ENCODE data around the gene ZNF850.
"Not testable (repeated sequence)": the region's sequence is repeated elsewhere in the genome, so short reads cannot be mapped to it uniquely, and the experiment has no call there.

DNA sequence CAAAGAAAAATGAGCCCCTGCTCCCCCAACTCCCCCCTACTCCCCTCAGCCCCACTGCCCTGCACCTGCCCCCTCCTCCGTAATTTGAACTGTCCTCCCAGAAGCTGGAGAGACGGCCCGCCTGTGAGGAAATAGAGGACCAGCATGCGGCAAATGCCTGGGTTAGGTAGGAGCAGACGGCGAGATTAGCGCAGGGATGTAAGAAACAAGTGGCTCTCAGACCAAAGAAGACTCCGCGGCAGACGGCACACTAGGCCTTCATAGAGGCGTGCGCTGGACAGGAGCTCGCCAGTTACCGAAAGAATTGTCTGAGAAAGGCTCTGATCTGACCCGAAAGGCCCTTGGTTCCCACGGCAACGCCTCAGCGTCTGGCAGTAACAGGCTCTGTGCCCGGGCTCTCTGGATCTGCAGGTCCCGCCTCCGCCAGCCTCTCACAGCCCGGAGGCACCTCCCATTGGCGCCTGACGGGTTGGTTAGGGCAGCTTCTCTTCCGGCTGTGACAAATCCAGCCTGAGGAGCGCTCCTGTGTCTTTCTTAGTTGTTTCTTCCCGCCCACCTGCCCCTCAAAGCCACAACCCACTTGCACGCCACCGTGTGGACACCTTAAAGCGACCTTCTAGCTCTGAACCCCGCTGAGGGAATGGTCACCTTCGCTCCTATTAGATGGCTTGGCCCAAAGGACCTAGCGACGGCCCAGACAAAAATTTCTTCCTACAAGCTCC, 19.0 kb upstream of the ZNF850 start:
- TF ChIP-seq GZF1 (CRISPR knock-in tag; IDR thresholded peaks at IDR 0.05); EP300 (IDR thresholded peaks at IDR 0.05; ENCODE audit: low read depth in 2 of 2, low read length in 2 of 2); EP300 (CRISPR knock-in tag; IDR thresholded peaks at IDR 0.05; ENCODE audit: borderline replicate concordance); HNF4A (CRISPR knock-in tag; IDR thresholded peaks at IDR 0.05); HDAC6 (IDR thresholded peaks at IDR 0.05; ENCODE audit: low read depth, low read length); MXD4 (CRISPR knock-in tag; IDR thresholded peaks at IDR 0.05): not testable (repeated sequence)
- TF ChIP-seq, protein P1, sequence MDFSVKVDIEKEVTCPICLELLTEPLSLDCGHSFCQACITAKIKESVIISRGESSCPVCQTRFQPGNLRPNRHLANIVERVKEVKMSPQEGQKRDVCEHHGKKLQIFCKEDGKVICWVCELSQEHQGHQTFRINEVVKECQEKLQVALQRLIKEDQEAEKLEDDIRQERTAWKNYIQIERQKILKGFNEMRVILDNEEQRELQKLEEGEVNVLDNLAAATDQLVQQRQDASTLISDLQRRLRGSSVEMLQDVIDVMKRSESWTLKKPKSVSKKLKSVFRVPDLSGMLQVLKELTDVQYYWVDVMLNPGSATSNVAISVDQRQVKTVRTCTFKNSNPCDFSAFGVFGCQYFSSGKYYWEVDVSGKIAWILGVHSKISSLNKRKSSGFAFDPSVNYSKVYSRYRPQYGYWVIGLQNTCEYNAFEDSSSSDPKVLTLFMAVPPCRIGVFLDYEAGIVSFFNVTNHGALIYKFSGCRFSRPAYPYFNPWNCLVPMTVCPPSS (IDR thresholded peaks at IDR 0.05): not testable (repeated sequence)
- TF ChIP-seq, protein P2, sequence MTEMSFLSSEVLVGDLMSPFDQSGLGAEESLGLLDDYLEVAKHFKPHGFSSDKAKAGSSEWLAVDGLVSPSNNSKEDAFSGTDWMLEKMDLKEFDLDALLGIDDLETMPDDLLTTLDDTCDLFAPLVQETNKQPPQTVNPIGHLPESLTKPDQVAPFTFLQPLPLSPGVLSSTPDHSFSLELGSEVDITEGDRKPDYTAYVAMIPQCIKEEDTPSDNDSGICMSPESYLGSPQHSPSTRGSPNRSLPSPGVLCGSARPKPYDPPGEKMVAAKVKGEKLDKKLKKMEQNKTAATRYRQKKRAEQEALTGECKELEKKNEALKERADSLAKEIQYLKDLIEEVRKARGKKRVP (CRISPR knock-in tag; IDR thresholded peaks at IDR 0.05): not testable (repeated sequence)
